Endothelial cell of umbilical vein (primary cell): ENCODE results near the gene PCGF2.

ENCODE experiments used
- EZH2 ChIP-seq: IDR thresholded peaks from 2 replicates; pipeline ENCODE4 v1.6.1; 2012; ENCODE audit warnings: borderline replicate concordance, low read depth, mild to moderate bottlenecking, moderate library complexity, low read length, inconsistent platforms; ENCODE audit not compliant: severe bottlenecking
- POLR2A ChIP-seq: IDR thresholded peaks from 2 replicates; pipeline ENCODE4 v1.6.1; 2012; ENCODE audit warnings: low read depth, mild to moderate bottlenecking, control low read depth, low read length
- POLR2AphosphoS5 ChIP-seq: IDR thresholded peaks from 2 replicates; pipeline ENCODE4 v1.6.1; 2012; ENCODE audit warnings: low read depth, mild to moderate bottlenecking, control low read depth, low read length, moderate library complexity; ENCODE audit not compliant: insufficient read depth
- TF ChIP-seq, protein P1 (sequence below), 2 donors: IDR thresholded peaks; 1 replicate in 1 of 2; 2 replicates in 1 of 2; pipeline ENCODE4 v1.5.1; 2011; ENCODE audit warnings: low read length in 2 of 2, mild to moderate bottlenecking in 2 of 2, moderate library complexity in 2 of 2, control low read depth in 1 of 2, inconsistent platforms in 1 of 2, low read depth in 1 of 2; ENCODE audit not compliant: insufficient read depth in 1 of 2; ENCODE audit errors: extremely low read depth in 1 of 2

DNA sequence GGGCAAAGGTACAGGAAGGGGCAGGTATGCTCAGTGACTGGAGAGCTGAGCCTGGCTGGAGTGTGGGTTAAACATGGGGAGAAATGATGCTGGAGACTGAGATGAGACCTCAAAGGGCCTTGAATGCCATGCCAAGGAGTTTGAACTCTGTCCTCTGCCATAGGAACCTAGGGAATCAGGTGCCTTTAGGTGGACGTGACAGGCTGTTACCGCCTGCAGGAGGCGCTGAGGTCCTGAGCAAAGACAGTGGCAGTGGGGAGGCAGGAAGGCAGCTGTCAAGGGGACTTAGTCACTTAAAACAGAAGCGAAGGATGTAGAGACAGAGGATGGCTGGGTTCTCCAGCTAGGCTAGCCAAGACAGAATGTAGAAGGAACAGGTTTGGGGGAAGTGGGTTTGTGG lies 13.5 kb upstream of the PCGF2 start:
- no peak for TF ChIP-seq EZH2
- TF ChIP-seq POLR2A = no peak
- TF ChIP-seq, protein P1, sequence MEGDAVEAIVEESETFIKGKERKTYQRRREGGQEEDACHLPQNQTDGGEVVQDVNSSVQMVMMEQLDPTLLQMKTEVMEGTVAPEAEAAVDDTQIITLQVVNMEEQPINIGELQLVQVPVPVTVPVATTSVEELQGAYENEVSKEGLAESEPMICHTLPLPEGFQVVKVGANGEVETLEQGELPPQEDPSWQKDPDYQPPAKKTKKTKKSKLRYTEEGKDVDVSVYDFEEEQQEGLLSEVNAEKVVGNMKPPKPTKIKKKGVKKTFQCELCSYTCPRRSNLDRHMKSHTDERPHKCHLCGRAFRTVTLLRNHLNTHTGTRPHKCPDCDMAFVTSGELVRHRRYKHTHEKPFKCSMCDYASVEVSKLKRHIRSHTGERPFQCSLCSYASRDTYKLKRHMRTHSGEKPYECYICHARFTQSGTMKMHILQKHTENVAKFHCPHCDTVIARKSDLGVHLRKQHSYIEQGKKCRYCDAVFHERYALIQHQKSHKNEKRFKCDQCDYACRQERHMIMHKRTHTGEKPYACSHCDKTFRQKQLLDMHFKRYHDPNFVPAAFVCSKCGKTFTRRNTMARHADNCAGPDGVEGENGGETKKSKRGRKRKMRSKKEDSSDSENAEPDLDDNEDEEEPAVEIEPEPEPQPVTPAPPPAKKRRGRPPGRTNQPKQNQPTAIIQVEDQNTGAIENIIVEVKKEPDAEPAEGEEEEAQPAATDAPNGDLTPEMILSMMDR (IDR thresholded peaks at IDR 0.05; ENCODE audit: extremely low read depth in 1 of 2, insufficient read depth in 1 of 2, low read depth in 1 of 2, low read length in 2 of 2) = peak; percentile 54 to 55
- TF ChIP-seq POLR2AphosphoS5 = no peak
